Activated T-helper 1 cell treated with anti-CD3 and anti-CD28 coated beads, Interleukin-12 subunit alpha, Interleukin-12 subunit beta, Interleukin-2, Interleukin-4 antibody, amounts not matched to agents 30 ng/mL and 10 ng/mL and 1 ng/mL, durations not matched to agents 14 hours and 24 hours and 36 hours (primary cell): ENCODE measurements around the gene LPP. TPM values are rescaled to one million over a fixed set of nuclear protein-coding genes. Genes with fewer than 3 reads are reported as not detected.
A peak's percentile ranks its signal among the peaks of the same experiment; 100 is the strongest.

Source experiments
- DNase-seq: peaks from one replicate; pipeline ENCODE4 v3.0.0; 2021; ENCODE audit warnings: low spot score
- H3K27ac Mint-ChIP-seq: one replicate; pipeline ENCODE4 v1.8.0; 2021; ENCODE audit warnings: mild to moderate bottlenecking, mixed read lengths
- H3K27me3 Mint-ChIP-seq: one replicate; pipeline ENCODE4 v1.8.0; 2022; ENCODE audit warnings: mild to moderate bottlenecking, moderate library complexity, mixed read lengths; ENCODE audit not compliant: insufficient read depth
- H3K36me3 Mint-ChIP-seq: one replicate; pipeline ENCODE4 v1.8.0; 2021; ENCODE audit warnings: low read depth, mixed read lengths
- H3K4me1 Mint-ChIP-seq: one replicate; pipeline ENCODE4 v1.8.0; 2021; ENCODE audit warnings: low read depth, mixed read lengths
- H3K4me3 Mint-ChIP-seq: one replicate; pipeline ENCODE4 v1.8.0; 2021; ENCODE audit warnings: mild to moderate bottlenecking, moderate library complexity, mixed read lengths
- H3K9me3 Mint-ChIP-seq: one replicate; pipeline ENCODE4 v1.8.0; 2021; ENCODE audit warnings: mixed read lengths
- intact Hi-C: fragments of 100-400 bp; cut with micrococcal nuclease; formaldehyde crosslinking; loops from one replicate; pipeline ENCODE4 v1.15.1; 2024
- total RNA-seq: library from RNA; stranded (reverse); gene quantifications from 2 replicates; pipeline ENCODE4 v1.2.3, GENCODE V29; 2022

The LPP gene
- total RNA-seq, 1 donor from 2014 or later = 38.2 TPM

GRCh38 chr3:188303823-188304222, 149.9 kb downstream of the LPP start:
- no peak for DNase-seq
- Mint-ChIP-seq H3K9me3 (no peaks in the 10 kb centered on the region), H3K27ac (no peak overlapping the region), H3K4me3 (no peak overlapping the region), H3K4me1 (peaks cover 56% of the 10 kb centered on the region), H3K27me3 (peaks cover 7% of the 10 kb centered on the region), H3K36me3 (peaks cover 13% of the 10 kb centered on the region)
- intact Hi-C loops = no loop called here

DNA sequence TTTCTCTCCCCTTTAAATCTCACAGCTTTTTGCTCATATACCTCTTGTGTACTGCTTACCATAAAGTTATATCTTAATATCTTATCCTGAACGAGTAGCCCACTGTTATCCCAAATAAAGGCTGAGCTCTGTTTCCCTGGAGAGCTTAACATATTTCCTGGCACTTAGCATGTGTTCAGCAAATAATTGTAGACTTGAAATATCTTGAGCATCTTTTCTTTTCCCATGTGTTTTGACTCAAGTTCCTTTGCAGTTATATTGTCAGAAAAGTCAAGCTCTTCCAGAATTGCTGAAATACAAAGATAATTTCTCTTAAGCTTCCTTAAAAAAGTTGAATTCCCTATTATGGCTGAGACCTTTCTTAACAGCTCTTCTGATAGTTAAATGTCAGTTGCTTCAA, 150.5 kb downstream of the LPP start:
- H3K4me1 Mint-ChIP-seq = peaks cover 55% of the 10 kb centered on the region
- DNase-seq = no peak
- peaks cover 10% of the 10 kb centered on the region for H3K36me3 Mint-ChIP-seq
- intact Hi-C loops = no loop called here
- no peaks in the 10 kb centered on the region for H3K9me3 Mint-ChIP-seq
- peaks cover 7% of the 10 kb centered on the region for H3K27me3 Mint-ChIP-seq
- H3K27ac Mint-ChIP-seq = no peak overlapping the region
- H3K4me3 Mint-ChIP-seq = no peak overlapping the region

DNA sequence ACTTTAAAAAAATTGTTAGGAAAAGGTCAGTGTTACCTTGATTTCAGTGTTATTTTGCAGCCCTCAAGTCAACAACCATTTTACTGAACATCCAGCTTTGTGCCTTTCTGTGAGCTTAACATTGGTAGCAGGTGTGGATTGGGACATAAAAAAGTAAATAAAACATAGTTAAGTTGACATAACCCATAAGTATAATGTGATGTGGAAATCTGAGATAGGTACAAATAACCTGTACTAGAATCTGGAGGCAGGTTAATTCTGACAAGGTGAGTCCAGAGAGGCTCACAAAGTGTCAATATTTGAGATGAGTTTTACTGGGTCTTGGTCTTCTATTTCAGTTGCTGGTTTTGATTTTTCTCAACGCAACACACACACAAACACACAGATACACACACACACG, 151.3 kb downstream of the LPP start:
- intact Hi-C loops = no loop called here
- no peak for DNase-seq
- Mint-ChIP-seq H3K9me3 (no peaks in the 10 kb centered on the region), H3K27ac (no peak overlapping the region), H3K4me1 (peaks cover 58% of the 10 kb centered on the region), H3K4me3 (no peak overlapping the region), H3K36me3 (peaks cover 13% of the 10 kb centered on the region), H3K27me3 (peaks cover 7% of the 10 kb centered on the region)

DNA sequence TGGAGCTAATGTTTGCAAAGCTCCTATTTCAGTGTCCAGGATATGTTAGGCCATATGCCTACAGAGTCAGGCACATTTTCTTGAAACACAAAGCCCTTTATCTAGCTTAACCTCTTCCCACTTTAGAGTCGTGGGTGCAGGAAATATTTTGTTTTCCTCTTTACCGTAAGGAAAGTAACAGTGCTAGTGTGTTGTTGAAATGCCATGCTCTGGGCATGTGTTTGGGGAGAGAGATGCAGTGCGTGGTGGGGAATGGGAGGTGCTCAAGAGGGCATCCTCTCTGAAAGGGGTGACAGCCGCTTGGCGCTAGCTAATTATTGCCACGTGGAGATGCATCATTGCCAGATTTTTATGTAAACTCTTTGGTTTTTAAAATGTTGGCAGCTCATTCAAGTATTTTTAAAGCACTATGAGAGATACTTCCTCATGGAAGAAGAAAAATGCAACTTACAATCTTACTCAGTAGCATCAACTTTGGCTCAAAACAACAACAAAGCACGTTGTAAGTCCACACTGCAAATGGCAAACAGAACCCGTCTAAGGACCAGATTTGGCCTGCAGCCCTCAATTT, 152.6 kb downstream of the LPP start:
- no peak overlapping the region for H3K27ac Mint-ChIP-seq
- intact Hi-C loops = no loop called here
- H3K27me3 Mint-ChIP-seq = peaks cover 7% of the 10 kb centered on the region
- H3K4me1 Mint-ChIP-seq = peaks cover 55% of the 10 kb centered on the region
- H3K4me3 Mint-ChIP-seq = no peak overlapping the region
- no peaks in the 10 kb centered on the region for H3K9me3 Mint-ChIP-seq
- DNase-seq = no peak
- H3K36me3 Mint-ChIP-seq = peaks cover 17% of the 10 kb centered on the region

DNA sequence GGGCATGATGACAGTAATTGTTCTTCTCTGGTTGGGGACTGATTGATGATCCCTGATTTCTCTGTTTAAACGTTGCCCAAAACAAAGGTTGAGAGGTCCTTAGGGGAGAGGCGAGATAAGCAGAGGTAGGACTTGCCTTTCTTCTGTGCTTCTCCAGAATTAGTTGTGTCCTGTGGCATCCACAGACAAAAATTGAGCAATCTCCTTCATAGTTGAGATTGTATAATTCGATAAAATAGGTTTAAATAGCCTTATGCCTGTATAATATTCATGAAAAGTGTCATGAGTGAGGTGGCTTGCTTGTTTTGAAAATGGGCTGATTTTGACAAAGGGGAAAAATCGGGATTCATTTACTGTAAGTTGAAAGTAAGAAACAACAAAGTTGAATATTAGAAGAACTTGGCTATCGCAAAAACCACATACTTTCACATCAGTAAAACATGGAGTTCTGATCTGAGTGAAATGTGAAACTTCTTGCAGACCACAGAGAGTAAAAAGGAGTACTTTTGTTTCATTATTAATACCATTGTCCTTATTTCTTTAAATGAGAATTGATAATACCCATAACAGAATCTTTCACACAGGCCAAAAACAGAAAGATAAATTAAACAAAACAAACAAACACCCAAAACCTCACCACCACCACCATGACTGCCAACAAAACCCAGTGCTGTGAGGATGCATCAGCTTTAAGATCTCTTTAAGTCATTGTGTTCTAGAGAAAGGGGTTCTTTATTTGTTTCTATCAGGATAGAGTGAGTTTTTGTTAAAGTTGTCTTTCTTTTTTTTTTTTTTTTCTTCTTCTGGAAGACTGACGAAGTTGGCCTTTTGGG, 155.7 kb downstream of the LPP start:
- intact Hi-C loops = loop anchor here (1.0 kb wide), 14 partner anchors 10 to 608 kb away; partner anchors contain the start of gene LPP
- H3K4me1 Mint-ChIP-seq = peaks cover 35% of the 10 kb centered on the region
- DNase-seq = no peak
- peaks cover 14% of the 10 kb centered on the region for H3K36me3 Mint-ChIP-seq
- H3K27ac Mint-ChIP-seq = peak overlapping the region; percentile 64
- peak overlapping the region; percentile 40 for H3K4me3 Mint-ChIP-seq
- H3K9me3 Mint-ChIP-seq = no peaks in the 10 kb centered on the region
- H3K27me3 Mint-ChIP-seq = peaks cover 9% of the 10 kb centered on the region

- H3K9me3 Mint-ChIP-seq = no peaks in the 10 kb centered on the region
- peak overlapping the region; percentile 64 for H3K27ac Mint-ChIP-seq
- no peak for DNase-seq
- intact Hi-C loops = loop anchor here (1.0 kb wide), 2 partner anchors 13 to 478 kb away; no protein-coding TSS in a partner anchor
- peak overlapping the region; percentile 40 for H3K4me3 Mint-ChIP-seq
- H3K36me3 Mint-ChIP-seq = peaks cover 14% of the 10 kb centered on the region
- H3K4me1 Mint-ChIP-seq = peaks cover 35% of the 10 kb centered on the region
- peaks cover 9% of the 10 kb centered on the region for H3K27me3 Mint-ChIP-seq
These were observed 156.3 kb downstream of the LPP start for GRCh38 chr3:188310270-188310710.

DNA sequence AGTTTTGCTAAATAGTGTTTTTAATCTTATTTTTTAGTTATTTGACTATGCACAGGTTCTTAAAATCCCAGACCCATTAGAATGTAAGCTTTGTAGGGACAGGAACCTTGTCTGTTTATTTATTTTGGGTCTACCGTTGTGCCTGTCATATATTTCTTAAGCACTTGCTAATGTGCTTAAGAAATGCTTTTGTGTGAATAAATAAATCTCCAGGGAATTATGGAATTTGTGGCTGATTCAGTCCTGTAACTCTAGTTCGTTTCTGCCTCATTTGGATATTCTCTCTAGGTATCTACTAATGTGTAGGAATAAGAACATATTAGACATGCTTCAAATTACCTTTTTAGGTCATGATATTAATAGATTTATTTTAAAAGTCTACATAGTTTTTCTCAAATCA, 161.6 kb downstream of the LPP start:
- no peak for DNase-seq

GRCh38 chr3:188316021-188316722, 162.2 kb downstream of the LPP start:
- no peak for DNase-seq
- Mint-ChIP-seq H3K27ac (no peak overlapping the region), H3K27me3 (peaks cover 7% of the 10 kb centered on the region), H3K9me3 (no peaks in the 10 kb centered on the region), H3K4me3 (no peak overlapping the region), H3K4me1 (peaks cover 19% of the 10 kb centered on the region), H3K36me3 (peaks cover 18% of the 10 kb centered on the region)
- intact Hi-C loops = no loop called here

More for the DNA sequence above, 161.6 kb downstream of the LPP start:
- Mint-ChIP-seq H3K36me3 (peaks cover 18% of the 10 kb centered on the region), H3K4me1 (peaks cover 15% of the 10 kb centered on the region), H3K27ac (no peak overlapping the region), H3K4me3 (no peak overlapping the region), H3K9me3 (no peaks in the 10 kb centered on the region), H3K27me3 (peaks cover 7% of the 10 kb centered on the region)
- intact Hi-C loops = no loop called here

DNA sequence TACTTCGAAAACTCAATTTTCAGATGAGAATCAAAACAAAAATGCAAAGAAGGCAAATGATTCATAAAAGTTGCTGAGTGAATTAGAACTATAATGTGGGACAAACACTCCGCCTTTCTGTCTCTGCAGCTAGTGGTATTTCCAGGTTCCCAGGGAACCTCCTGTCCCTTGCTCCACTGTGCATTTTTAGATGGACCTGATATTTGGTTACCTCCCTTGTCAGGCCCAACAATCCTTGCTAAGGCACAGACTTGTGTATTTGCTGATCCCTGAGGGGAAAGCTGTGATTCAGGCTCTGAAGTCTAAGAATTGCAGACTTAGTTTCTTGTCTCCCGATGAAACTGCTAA, 162.7 kb downstream of the LPP start:
- Mint-ChIP-seq H3K4me3 (no peak overlapping the region), H3K27me3 (peaks cover 7% of the 10 kb centered on the region), H3K36me3 (peaks cover 18% of the 10 kb centered on the region), H3K27ac (no peak overlapping the region), H3K9me3 (no peaks in the 10 kb centered on the region), H3K4me1 (peaks cover 19% of the 10 kb centered on the region)
- intact Hi-C loops = no loop called here
- DNase-seq = no peak

DNA sequence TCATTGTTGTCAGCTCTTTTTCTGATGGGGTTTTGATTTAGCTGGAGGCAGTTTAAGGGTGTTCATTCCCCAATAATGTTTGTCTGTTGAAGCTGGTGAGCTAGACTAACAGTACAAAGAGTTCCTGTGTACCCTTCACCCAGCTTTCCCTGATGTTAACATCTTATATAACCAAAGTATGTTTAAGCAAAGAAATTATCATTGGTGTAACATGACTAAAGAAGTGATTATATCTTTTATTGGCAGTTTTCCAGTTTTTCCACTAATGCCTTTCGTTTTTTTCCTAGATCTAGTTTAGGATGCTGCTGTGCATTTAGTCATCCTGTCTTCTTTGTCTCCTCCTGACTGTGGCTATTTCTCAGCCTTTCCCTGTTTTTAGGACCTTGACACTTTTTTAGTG, 165.6 kb downstream of the LPP start:
- Mint-ChIP-seq H3K36me3 (peaks cover 18% of the 10 kb centered on the region), H3K27me3 (peaks cover 4% of the 10 kb centered on the region), H3K4me3 (no peak overlapping the region), H3K27ac (no peak overlapping the region), H3K9me3 (peaks cover 4% of the 10 kb centered on the region), H3K4me1 (peaks cover 47% of the 10 kb centered on the region)
- intact Hi-C loops = no loop called here
- no peak for DNase-seq

GRCh38 chr3:188320757-188321156, 166.8 kb downstream of the LPP start:
- peaks cover 4% of the 10 kb centered on the region for H3K9me3 Mint-ChIP-seq
- peaks cover 1% of the 10 kb centered on the region for H3K27me3 Mint-ChIP-seq
- peaks cover 21% of the 10 kb centered on the region for H3K36me3 Mint-ChIP-seq
- H3K27ac Mint-ChIP-seq = no peak overlapping the region
- H3K4me1 Mint-ChIP-seq = peaks cover 49% of the 10 kb centered on the region
- intact Hi-C loops = loop anchor here (5.0 kb wide), 6 partner anchors 82 to 632 kb away; partner anchors contain the start of gene LPP
- H3K4me3 Mint-ChIP-seq = no peak overlapping the region
- no peak for DNase-seq

DNA sequence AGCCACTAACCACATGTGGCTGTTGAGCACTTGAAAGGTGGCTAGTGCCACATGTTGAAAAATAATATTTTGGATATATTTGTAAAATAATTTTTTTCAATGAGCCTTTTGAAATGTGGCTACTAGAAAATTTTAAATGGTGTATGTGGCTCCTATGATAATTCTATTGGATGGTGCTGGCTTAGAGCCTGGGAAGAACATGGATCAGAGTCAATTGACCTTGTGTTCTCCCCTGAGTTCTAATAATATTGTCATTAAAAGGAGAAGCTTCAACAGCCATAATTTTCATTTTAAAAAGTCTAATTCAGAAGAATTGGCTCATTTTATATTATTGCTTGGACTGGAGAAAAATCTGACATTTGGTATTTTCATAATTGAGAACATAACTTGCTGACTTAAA, 167.3 kb downstream of the LPP start:
- Mint-ChIP-seq H3K4me3 (no peak overlapping the region), H3K4me1 (peaks cover 48% of the 10 kb centered on the region), H3K27ac (no peak overlapping the region), H3K36me3 (peaks cover 23% of the 10 kb centered on the region), H3K9me3 (peaks cover 4% of the 10 kb centered on the region), H3K27me3 (peaks cover 1% of the 10 kb centered on the region)
- intact Hi-C loops = loop anchor here (5.0 kb wide), 6 partner anchors 81 to 631 kb away; partner anchors contain the start of gene LPP
- DNase-seq = no peak
